HL-60/S4 treated with retinoic acid at 250 ng/mL for 4 days and 3 days (cell line): Measurements from ENCODE around the gene UBE2V1.
"Not testable (repeated sequence)": the region's sequence is repeated elsewhere in the genome, so short reads cannot be mapped to it uniquely, and the experiment has no call there.

ENCODE experiments used
- in situ Hi-C: fragments of 300-500 bp; cut with MboI; formaldehyde crosslinking; loops from 2 replicates; pipeline ENCODE4 v1.7.0; 2022; ENCODE audit warnings: low sequenced_read_pairs

Gene UBE2V1

GRCh38 chr20:50097843-50098242 lies 15.1 kb downstream of the UBE2V1 start:
- in situ Hi-C loops: no loop called here

- in situ Hi-C loops: no loop called here
Observed at GRCh38 chr20:50096237-50096636, 16.7 kb downstream of the UBE2V1 start.

GRCh38 chr20:50095476-50096078 lies 17.4 kb downstream of the UBE2V1 start:
- in situ Hi-C loops: no loop called here

GRCh38 chr20:50094522-50094921 lies 18.4 kb downstream of the UBE2V1 start:
- in situ Hi-C loops: no loop called here

GRCh38 chr20:50093240-50093639 lies 19.7 kb downstream of the UBE2V1 start:
- in situ Hi-C loops: no loop called here

- in situ Hi-C loops: no loop called here
Observed at GRCh38 chr20:50092436-50092835, 20.5 kb downstream of the UBE2V1 start.

GRCh38 chr20:50089787-50090177 lies 23.2 kb downstream of the UBE2V1 start:
- in situ Hi-C loops: no loop called here

- in situ Hi-C loops: no loop called here
Observed at GRCh38 chr20:50089140-50089786, 23.7 kb downstream of the UBE2V1 start.

GRCh38 chr20:50088022-50088421 lies 24.9 kb downstream of the UBE2V1 start:
- in situ Hi-C loops: no loop called here

- in situ Hi-C loops: no loop called here
Observed at GRCh38 chr20:50085481-50086365, 27.2 kb downstream of the UBE2V1 start.

GRCh38 chr20:50085146-50085480 lies 27.8 kb downstream of the UBE2V1 start:
- in situ Hi-C loops: no loop called here

- in situ Hi-C loops: no loop called here
Observed at GRCh38 chr20:50083034-50083433, 29.9 kb downstream of the UBE2V1 start.

GRCh38 chr20:50082056-50082455 lies 30.9 kb downstream of the UBE2V1 start:
- in situ Hi-C loops: not testable (repeated sequence)

- in situ Hi-C loops: no loop called here
Observed at GRCh38 chr20:50077818-50078601, 34.9 kb downstream of the UBE2V1 start.

- in situ Hi-C loops: no loop called here
Observed at GRCh38 chr20:50073500-50073899, 39.5 kb downstream of the UBE2V1 start.

- in situ Hi-C loops: no loop called here
Observed at GRCh38 chr20:50071039-50071888, 41.7 kb downstream of the UBE2V1 start.

GRCh38 chr20:50070361-50070760 lies 42.6 kb downstream of the UBE2V1 start:
- in situ Hi-C loops: no loop called here

GRCh38 chr20:50068041-50068651 lies 44.8 kb downstream of the UBE2V1 start:
- in situ Hi-C loops: loop anchor here (5.0 kb wide), 1 partner anchor 86 kb away; the partner anchor contains the start of gene SNAI1

GRCh38 chr20:50067461-50067860 lies 45.5 kb downstream of the UBE2V1 start:
- in situ Hi-C loops: loop anchor here (5.0 kb wide), 1 partner anchor 85 kb away; the partner anchor contains the start of gene SNAI1

- in situ Hi-C loops: loop anchor here (5.0 kb wide), 1 partner anchor 85 kb away; the partner anchor contains the start of gene SNAI1
Observed at GRCh38 chr20:50067018-50067417, 45.9 kb downstream of the UBE2V1 start.
